GM20431 (cell line): ENCODE data around the gene KIF1B.

Experiments used
- in situ Hi-C: fragments of 300-500 bp; cut with MseI, MboI; formaldehyde crosslinking; loops from one replicate; pipeline ENCODE4 v1.15.0; 2020; ENCODE audit warnings: low sequenced_read_pairs; ENCODE audit not compliant: unreplicated experiment

KIF1B gene

DNA sequence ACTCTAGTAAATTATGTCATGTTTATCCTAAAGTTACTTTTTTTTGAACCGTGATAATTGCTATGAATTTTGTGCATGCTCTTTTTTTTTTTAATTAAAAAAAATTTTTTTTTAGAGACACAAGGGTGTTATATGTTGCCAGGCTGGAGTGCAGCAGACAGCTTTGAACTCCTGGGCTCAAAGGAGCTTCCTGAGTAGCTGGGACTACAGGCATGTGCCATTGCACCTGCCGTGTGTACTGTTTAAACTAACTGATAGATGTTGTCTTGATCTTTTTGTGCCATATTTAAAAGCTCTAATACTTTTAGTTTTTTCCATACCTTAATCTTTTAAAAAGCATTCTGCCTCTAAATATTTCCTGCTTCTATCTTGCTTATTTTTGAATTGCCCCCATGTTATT, 60.7 kb downstream of the KIF1B start:
- in situ Hi-C loops: no loop called here

DNA sequence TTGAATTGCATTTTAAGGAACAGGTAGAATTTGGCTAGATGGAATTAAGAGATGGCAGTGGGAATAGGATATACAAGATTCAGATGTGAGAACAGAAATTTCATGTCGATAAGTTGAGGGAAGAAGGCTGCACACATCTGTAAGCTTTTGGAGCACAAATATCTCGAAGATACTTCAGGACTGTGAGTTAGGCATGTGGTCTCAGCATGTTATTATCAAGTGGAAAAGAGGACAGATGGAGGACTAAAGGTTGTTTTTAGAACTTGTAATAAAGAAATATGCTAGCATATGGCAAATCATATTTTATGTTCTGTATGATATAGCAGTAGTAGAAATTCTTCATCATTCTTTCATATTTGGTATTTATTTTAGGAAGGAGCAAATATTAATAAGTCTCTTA, 61.5 kb downstream of the KIF1B start:
- in situ Hi-C loops: no loop called here

DNA sequence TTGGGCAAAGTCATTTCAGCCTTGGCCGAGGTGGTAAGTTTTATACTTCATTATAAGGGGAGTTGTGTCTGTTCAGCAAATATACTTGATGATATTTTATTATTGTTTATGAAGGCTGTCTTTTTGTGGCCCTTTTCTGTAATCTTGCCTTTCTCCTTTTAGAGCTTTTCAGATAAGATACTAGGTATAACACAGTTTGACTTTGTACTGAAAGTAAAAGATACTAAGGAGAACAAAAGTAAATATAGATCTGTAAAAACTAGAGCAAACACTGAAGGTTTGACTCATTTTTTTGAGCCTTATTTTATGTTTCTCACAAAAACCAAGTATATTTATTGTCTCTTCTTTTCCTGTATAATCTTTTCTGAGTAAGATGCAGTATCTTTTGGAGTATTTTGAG, 61.9 kb downstream of the KIF1B start:
- in situ Hi-C loops: no loop called here

DNA sequence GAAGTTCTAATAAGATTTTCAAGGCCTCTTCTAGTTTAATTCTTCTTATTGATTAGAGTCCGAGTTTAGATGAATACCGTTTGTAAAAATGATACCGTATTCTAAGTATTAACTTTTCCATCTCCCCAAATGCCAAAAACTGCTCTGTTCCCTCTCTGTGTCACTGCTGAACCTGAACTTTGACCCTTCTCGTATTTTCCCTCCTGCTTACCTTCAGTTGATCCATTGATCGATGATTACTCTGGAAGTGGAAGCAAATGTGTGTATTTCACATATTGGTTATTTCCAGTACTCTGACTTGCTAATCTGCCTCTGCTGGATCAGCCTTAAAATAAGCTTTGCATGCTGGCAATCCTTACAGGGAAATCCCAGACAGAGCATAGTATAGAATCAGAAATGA, 68.5 kb downstream of the KIF1B start:
- in situ Hi-C loops: no loop called here

DNA sequence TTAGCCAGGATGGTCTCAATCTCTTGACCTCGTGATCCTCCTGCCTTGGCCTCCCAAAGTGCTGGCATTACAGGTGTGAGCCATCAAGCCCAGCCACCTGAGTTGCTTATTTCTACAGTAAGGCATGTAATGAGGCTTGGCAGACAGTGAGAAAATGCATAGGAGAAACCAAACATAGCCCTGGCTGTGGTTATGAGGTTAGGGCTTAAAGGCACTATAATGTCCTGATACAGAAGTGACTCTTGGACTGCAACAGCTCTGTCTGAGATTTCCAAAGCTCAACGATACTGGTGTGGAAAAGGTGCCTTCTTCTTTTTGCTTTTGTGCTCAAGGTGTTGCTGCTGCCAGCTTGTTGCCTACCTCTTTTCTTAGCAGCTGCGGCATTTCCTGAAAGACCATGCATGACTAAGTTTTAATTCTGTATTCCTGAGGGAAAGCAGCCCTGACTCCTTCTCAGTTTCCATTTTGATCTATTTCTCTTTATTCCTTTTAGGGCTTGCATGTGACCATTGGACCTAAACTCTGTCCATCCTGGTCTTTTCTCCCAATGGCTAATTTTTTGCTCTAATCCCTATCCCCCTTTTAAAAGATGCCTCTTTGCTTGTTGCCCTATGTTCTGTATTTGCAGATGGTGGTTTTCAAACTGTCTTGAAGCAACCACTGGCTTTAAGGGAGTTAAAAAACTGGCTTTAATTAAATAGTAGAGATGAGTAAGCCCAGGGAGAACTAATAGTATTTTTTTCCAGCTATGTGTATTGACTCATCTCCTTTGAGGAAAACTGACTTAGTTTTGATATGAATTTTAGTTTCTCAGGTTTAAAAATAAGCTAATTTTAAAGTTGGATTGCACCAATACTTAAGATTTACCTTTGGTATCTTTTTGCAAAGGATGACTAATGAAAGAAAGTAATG, 70.3 kb downstream of the KIF1B start:
- in situ Hi-C loops: no loop called here

DNA sequence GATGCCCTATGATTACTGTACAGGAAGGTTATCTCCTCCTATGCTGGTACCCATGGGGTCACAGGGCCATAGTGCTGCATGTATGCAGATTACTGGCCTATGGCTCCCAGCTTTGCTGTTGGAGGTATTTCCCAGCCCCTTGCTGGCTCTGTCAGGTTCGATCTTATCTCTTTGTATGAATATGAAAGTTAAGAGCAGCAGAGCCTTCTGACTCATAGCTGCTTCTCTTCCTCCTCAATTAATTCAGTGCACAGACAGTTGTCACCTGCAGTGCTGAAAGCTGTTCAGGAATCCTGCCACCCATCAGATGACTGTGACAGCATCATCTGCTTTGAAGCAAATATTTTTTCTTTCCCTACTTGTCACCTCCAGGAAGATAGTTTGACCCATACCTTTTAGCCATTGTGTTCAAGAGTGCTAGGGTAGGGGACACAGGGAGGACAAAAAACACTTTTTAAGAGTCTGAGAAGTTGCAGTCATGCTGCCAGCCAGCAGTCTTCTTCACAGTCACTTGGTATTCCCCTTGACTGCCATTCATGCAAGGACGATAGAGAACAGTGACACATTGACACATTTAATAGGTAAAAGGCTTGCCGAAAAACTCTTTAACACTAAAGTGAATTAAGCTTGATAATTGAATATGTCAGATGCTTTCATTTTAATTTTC, 73.1 kb downstream of the KIF1B start:
- in situ Hi-C loops: no loop called here

DNA sequence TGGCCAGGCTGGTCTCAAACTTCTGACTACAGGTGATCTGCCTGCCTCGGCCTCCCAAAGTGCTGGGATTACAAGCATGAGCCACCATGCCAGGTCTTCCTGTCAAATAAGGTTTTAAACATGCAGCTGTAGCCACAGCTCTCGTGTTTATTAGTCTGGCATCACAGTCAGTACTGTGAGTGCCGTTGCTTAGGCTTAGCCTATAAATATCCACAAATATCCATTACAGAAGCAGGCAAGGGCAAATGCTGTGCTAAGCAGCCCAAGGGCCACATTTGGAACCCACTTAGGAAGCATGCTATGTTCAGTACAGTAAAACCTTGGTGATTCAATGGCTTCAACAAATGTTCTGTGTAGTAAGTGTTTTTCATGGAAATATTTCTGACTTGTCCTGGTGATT, 75.9 kb downstream of the KIF1B start:
- in situ Hi-C loops: no loop called here

DNA sequence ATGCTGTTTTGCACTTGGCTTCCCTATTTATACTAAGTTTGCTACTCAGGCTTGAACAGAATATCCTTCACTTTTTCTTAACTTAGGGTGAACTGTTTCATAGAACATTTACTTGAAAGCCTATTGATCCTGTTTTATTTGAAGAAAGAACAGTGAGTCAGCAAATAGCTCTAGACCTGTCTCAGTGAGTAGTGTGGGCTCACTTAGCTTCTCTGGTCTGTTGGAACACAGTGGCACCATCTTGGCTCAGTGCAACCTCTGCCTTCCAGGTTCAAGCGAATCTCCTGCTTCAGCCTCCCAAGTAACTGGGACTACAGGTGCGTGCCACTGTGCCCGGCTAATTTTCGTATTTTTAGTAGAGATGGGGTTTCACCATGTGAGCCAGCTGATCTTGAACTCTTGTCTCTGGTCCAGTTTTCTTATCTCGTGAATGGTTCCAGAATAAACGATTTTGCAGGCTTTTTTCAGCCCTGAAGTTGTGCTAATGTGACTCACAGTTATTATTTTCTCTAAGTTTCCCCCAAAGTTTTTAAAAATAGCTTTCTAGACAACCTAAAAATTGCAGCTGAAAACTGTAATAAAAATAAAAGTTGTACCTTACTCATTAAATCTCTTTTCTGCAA, 76.8 kb downstream of the KIF1B start:
- in situ Hi-C loops: no loop called here

DNA sequence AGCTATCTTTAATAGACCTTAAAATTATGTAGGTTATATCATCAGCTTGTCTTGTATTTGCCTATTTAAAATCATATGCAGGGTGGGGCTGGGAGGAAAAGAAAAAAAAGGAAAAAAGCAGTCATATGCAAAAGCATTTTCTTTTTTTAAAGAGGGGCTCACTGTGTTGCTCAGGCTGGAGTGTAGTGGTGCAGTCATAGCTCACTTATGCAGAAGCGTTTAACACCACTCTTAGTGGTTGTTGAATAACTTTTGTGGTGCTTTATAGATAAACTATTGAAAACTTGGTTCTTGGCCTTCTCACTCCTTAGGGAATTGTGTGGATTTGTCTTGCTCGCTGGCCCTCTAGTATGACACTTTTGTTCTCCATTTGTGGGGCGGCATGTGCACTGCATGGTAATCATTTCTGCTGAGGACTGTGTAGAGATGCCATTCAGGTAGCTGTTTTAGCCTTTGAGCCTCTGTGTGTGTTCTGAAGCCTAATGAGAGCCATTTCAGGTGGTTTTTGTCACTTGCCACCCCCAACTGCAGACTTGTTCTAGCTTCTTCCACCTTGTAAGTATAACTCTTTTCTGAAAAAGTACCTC, 77.8 kb downstream of the KIF1B start:
- in situ Hi-C loops: no loop called here

DNA sequence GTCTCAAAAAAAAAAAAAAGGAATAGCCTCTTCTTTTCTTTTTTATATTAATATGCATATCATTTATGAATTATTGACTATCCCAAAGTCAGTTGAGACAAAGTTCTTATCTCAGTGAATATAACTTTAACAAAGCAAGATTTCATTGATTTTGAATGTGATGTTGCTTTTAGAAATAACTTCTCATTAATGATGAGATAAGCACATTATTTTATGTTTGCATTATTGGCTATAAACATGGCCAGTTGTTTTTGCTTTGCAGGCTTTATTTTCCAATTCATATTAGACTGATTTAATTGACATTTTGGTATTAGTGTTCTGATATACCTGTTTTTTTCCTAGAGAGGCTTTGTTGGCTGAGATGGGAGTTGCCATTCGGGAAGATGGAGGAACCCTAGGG, 81.3 kb downstream of the KIF1B start:
- in situ Hi-C loops: no loop called here

DNA sequence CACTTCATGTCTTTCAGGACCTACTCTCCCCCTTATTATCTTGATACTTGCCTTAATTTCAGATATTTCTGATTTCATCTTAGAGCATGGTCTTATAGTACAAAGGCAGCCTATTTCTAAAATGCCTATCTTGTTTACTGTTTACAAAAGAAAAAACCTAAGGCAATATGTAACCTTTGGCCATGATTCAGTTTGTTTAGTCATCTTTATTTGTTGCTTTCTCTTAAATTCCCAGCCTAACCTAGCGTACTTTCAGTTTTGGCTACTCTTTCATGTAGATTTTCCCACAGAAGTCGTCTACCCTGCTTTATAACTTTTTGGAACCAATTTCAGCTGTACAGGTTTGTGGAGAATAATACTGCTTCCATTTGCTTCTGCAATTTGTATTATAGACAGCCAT, 81.8 kb downstream of the KIF1B start:
- in situ Hi-C loops: no loop called here

DNA sequence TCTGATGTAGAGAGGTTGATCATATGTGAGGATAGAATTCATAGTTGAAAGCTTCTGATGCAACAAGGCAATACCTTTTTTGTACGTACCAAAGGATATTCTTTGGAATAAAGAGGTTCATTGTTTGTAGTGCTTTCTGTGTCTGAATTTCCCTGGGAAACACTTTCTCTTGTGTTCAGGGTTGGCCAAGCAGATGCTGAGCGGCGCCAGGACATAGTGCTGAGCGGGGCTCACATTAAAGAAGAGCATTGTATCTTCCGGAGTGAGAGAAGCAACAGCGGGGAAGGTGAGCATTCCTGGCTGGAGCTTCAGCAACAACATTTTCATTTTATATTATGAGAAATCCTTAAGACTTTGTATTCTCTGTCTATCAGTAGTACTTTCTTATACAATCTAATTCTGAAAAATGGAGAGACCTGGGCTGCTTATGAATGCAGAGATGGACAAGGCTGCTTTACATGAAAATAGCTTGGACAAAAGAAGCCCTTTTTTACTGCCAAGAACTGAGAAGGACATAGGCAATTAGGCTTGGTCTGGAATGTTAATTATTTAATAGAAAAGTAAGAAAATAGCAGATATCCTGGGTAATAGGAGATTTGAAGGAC, 85.2 kb downstream of the KIF1B start:
- in situ Hi-C loops: no loop called here

DNA sequence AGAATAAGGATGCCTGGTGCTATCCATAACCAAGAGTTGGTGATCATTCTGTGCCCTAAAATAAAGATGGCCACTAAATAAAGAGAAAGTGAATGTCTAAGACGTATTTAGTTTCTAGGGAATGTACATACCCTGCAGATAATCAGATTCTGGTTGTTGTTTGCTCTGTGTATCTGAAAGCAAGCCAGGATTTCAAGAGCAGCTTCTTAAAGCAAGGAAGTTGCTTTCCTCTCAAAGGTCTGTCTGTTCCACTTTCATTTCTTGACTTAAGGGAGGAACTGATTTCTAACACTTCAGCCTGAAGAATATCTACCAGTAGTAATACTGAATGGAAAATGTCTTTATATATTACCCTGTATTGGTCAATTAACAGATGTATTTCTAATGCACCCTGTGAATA, 88.8 kb downstream of the KIF1B start:
- in situ Hi-C loops: no loop called here

DNA sequence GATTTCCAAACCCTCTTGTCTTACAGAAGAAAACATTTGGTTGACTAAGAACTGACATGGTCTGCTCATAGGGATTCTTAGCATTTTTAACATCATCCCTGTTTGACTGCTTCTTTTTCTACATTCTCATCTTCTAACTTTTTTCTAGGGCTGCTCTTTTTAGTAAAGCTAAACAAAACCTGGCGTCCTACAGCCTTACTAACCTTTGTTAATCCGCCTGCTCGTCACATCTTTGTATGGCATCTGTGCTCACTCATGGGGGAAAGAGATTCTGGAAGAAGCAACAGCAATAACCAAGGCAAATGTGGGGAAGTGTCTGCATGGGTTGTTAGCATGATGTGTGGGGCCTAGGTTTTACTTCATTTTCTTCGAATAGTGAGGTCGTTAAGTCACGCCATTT, 92.0 kb downstream of the KIF1B start:
- in situ Hi-C loops: no loop called here

DNA sequence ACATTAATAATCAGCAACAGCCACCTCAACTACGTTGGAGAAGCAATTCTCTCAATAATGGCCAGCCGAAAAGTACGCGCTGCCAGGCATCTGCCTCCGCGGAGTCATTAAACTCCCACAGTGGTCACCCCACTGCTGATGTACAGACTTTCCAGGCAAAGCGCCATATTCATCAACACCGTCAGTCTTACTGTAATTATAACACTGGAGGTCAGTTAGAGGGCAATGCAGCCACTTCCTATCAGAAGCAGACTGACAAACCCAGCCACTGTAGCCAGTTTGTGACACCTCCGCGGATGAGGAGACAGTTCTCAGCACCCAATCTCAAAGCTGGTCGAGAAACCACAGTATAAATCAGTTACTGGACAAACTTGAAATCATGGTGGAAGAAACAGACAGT, 93.9 kb downstream of the KIF1B start:
- in situ Hi-C loops: no loop called here

DNA sequence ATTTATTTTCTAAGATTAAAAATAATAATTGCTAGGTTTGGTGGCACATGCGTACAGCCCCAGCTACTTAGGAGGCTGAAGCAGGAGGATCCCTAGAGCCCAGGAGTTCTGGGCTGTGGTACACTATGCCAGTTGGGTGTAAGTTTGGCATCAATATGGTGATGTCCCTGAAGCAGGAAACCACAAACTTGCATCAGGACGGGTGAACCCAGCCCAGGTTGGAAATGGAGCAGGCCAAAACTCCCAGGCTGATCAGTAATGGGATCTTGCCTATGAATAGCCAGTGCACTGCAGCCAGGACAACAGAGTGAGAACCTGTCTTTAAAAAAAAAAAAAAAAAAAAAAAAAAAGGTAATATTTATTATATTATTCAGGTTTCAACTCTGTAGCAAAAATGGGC, 96.1 kb downstream of the KIF1B start:
- in situ Hi-C loops: no loop called here

DNA sequence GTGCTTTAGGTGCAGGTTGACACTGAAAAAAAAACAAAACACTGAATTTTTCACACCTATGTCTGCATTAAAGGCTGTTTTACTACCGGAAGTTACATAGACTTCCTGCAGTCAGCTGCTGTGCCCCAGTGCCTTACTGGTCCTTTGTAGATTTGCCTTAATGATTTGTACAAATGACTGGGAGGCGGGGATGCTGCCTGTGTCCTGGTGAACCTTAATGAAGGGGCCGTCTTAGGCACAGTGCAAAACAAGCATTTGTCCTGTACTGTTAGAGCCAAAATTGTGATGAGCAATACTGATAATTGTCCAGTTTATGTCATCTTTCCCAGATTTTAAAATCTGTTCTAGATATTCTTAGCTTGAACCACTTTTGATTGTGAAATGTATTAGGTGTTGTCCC, 97.6 kb downstream of the KIF1B start:
- in situ Hi-C loops: no loop called here

DNA sequence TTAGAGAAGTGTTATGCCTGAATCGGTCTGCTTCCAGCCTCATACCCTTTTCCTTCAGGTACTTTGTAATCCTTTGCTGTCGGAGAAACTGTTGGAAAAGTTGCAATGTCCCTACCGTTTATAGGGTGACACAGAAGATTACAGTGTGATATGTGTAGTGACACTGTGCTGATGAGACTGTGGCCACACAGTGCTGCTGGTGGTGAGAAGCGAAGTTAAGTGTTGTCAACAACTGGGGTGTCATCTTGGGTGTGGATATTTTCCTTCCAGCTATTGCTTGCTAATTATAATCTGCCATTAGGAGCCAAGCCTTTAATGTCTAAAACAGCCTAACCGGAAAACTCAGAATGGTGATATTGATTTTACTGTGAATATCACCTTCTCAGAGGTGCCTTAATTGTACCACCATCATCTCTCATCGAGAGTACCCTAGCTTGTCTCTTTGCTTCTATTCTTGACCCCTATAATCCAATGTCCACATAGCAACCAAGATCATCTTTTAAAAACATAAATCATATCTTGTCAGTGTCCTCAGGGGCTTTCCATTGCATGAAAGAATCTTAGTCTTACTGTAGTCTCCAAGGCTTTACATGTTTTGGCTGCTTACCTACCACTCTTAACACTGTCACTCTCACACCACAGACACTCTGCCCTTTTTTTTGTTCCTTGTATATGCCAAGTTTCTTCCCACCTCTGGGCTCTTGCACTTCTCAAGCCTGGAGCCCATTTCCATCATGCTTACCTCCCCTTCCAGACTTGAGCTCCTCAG, 99.1 kb downstream of the KIF1B start:
- in situ Hi-C loops: no loop called here

DNA sequence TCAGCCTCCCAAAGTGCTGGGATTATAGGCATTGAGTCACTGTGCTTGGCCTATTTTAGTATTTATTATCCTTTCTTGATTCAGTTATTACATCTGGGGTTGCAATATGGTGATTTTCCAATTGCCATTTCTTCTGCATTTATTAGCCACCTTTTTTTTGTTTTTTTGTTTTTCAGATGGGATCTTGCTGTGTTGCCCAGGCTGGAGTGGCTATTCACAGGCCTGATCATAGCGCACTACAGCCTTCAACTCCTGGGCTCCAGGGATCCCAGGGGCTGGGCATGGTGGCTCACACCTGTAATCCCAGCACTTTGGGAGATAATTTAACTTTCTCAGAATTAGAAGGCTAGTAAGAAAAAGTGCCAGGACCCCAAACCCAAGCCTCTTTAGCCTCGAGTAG, 106.4 kb downstream of the KIF1B start:
- in situ Hi-C loops: no loop called here

DNA sequence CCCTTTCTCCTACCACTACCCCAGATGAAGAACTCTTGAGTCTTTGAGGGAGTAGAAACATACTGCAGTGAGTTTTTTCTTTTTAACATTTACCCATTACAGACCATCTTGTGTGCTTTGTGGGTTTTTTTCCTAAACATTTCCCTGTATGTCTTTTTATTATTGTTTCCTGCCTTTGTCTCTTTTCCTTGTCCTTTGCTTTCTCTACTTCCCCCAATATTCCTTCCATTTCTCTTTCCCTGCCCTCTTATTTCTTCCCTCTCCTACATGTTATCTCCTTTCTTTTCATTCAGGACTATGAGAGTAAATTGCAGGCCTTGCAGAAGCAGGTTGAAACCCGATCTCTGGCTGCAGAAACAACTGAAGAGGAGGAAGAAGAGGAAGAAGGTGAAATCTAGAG, 109.4 kb downstream of the KIF1B start:
- in situ Hi-C loops: no loop called here
